Measurements from ENCODE around the gene ANKRD61.
"Not testable (repeated sequence)": the region's sequence is repeated elsewhere in the genome, so short reads cannot be mapped to it uniquely, and the experiment has no call there.

ANKRD61 gene

DNA sequence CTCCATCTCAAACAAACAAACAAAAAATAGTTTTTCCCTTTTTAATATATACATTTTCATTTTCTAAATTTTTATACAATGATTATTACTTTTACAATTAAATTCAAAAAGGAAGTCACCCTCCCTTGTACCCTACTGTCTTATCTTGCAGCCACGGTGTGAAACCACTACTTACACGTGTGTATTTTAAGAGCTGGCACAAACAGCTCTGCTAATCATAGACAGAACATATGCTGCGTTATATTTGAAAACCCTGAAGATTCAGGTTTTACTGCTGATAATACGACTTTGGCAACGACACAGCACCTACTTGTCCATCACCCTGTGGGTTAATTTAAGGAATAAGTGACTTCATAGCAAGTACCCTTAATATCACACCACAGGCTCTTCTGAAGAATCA lies 991 bp downstream of the ANKRD61 start:
- no peak for DNase-seq

DNA sequence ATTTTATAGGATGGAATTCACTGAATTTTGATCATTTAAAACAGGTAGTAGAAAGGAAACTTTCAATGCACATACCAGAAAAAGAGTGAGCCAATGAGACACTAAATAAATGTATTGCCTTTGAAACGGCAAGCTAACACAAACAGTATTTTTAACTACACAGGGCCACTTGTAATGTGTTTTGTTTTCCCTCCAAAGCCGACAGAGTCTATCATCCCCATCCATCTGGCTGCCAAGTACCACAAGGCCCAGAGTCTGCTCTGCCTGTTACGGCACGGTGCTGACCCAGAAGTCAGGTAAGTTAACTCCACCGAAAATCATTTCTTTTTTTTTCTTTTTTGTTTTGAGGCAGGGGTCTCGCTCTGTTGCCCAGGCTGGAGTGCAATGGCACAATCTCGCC lies 1.5 kb downstream of the ANKRD61 start:
- DNase-seq: no peak

DNA sequence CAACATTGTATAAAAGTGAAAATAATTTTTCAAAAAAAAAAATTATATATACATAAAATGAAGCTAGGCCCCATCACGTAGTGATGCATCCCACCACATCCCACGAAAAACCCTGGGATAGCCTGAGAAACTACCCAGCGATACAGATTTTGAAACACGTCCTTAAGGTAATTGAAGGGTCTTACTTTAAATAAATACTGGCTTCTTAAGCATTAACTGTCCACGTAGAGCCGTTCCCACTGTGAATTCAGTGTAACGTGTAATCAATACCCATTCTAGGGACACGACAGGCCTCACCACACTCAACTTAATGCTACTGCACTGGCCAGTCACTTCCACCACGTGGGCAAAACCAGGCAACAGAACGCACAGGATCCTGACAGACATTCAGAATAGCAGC lies 4.0 kb downstream of the ANKRD61 start:
- no peak for DNase-seq

DNA sequence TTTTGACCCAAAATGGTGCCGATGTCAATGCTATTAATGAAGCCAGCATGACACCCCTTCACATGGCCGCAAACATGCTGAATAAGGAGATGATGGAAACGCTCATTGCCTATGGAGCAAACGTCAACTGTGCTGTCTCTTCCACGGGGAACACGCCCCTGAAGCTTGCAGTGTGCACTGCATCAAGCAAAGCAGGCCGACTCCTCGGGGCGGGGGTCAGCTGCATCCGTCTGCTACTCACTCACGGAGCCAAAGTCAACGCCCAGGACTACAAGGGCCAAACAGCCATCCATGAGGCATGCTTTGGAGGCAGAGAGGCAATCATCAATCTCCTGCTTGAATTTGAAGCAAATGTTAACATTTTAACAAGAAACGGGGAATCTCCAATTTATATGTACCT lies 4.5 kb downstream of the ANKRD61 start:
- no peak for DNase-seq

DNA sequence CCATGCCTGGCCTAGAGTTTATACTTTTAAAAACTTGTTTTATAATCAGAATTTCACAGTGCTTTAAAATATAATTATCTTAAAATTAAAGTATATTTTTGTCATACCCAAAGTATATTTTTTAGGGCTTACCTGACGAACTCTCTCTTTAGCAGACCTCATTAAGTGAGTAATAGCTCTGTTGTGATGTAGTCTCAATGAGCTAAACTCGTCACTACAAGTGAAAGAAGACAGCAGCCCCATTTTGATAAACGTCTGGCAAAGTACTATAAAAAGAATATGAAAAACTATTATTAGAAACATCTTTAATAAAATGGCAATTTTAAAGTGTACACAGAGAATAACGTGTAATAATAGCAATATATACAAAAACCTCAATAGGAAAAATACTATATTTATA lies 18.6 kb downstream of the ANKRD61 start:
- DNase-seq: no peak

DNA sequence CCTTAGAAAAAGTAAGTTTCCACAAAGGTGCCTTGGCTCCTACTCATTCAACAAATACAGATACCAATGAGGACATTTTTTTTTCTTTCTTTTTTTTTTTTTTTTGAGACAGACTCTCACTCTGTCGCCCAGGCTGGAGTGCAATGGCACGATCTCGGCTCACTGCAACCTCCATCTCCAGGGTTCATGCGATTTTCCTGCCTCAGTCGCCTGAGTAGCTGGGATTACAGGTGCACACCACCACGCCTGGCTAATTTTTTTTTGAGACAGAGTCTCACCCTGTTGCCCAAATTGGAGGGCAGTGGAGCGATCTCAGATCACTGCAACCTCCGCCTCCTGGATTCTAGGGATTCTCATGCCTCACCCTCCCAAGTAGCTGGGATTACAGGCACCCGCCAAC lies 20.0 kb downstream of the ANKRD61 start:
- DNase-seq: not testable (repeated sequence)

DNA sequence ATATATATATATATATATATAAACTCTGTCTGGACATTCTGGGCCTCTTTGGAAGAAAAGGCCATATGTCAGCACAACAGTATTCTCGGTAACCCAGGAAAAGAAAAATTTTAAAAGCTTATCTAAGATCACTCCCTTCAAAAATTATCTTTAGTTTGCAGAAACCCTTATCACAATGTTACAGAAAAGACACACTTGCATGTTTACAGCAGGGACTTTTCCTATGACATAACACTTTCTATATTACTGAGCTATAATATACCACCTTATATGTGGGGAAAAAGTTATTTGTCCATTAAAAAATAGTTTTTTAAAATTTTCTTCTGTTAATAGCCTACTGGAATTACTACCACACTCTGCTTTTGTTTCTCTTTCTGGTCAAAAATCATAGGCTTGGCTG lies 25.4 kb downstream of the ANKRD61 start:
- DNase-seq: no peak

DNA sequence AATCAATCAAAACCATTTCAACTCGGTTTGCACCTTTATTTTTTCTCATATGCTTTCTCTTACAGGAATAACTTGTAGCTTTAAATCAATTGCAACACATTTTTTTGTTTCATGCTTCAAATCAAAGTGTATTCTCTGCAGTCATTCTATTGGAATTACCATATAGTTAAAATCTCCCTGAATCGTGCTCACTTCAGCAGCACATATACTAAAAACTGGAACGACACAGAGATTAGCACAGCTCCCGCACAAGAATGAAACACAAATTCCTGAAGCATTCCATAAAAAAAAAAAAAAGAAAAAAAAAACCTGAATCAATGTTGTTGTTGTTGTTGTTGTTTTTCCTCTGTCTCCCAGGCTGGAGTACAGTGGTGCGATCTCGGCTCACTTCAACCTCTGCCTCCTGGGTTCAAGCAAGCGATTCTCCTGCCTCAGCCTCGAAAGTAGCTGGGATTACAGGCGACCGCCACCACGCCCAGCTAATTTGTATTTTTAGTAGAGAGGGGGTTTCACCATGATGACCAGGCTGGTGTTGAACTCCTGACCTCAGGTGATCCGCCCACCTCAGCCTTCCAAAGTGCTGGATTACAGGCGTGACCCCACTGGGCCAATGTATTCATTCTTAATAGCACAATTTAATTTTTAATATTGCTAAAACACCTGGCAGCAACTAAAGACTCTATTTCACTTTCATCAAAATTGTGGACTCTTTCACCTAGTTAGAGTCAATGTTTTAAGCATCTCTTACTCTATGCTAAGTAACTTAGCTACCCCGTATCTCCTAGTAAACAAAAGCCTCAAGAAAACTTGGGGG lies 26.3 kb downstream of the ANKRD61 start:
- DNase-seq: no peak

DNA sequence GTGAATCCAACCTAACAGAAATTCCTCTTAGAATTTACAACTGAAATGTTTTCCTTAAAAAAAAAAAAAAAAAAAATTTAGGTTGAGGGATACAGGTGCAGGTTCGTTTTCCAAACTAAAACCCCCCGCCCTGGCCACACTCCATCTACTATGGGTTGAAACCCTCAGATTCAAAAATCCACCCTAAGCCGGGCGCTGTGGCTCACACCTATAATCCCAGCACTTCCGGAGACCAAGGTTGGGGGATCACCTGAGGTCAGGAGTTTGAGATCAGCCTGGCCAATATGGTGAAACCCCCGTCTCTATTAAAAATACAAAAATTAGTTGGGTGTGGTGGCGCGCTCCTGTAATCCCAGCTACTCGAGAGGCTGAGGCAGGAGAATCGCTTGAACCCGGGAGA lies 28.8 kb downstream of the ANKRD61 start:
- not testable (repeated sequence) for DNase-seq

DNA sequence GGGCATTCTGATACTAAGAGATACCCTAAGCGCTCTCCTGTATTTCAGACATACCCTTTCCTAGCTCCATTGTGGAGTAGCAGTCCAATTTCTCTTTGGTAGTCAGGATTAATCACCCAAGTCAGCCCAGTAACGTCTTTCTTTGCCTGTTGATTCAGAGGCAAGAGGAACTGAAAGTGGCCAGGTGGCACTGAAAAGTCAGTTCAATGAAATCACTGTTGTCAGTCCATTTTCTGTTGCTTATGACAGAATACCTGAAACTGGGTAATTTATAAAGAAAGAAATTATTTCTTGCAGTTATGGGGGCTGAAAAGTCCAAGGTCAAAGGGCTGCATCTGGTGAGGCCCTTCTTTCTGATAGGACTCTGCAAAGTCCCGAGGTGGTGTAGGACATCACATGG lies 40.2 kb downstream of the ANKRD61 start:
- no peak for DNase-seq

DNA sequence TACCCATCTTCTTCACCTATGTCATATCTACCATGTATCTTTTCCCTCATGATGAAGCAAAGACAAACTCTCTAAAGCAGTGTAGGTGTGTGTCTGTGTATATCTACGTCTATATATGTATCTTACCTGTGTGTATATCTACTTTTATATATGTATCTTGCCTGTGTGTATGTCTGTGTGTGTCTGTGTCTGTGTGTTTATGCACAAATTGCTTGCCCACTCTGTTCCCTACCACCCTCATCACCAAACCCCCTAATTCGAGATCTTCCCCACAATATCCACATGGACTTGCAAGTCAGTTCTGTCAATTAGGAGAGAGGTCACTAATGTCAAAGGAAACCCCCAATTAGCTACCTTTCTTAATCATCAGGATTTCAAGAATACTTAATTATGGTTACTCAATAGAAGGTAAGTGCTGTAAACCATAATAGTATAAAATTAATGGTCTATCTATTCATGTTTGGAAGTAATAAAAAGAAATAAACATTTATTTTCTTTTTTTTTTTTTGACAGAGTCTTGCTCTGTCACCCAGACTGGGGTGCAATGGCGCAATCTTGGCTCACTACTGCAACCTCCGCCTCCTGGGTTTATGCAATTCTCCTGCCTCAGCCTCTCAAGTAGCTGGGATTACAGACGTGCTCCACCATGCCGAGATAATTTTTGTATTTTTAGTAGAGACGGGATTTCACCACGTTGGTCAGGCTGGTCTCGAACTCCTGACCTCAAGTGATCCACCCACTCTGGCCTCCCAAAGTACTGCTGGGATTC lies 43.6 kb downstream of the ANKRD61 start:
- no peak for DNase-seq

DNA sequence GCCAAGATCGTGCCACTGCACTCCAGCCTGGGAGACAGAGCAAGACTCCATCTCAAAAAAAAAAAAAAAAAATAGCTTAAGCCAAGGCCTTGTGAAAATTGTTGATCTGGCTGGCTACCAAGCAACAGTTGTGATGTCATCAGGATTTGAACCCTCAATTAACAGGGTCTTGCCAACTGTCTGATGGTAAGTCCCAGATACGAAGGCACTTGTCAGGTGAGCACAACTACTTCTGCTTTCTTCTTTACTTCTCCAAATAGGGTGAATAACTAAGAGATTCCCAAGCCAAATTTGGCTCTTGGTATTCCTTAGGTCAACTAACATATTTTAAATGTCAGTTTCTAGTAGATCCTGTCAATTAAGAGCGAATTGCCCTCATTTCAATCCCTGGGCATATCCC lies 47.4 kb downstream of the ANKRD61 start:
- no peak for DNase-seq

DNA sequence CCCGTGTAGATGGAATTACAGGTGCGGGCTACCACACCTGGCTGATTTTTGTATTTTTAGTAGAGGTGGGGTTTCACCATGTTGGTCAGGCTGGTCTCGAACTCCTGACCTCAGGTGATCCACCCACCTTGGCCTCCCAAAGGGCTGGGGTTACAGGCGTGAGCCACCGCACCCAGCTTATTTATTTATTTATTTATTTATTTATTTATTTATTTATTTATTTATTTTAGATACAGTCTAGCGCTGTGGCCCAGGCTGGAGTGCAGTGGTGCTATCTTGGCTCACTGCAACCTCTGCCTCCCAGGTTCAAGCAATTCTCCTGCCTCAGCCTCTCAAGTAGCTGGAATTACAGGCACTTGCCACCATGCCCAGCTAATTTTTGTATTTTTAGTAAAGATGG lies 51.9 kb downstream of the ANKRD61 start:
- not testable (repeated sequence) for DNase-seq
